HG03039 (cell line): ENCODE measurements around the gene GP1BB.
"Not testable (repeated sequence)": the region's sequence is repeated elsewhere in the genome, so short reads cannot be mapped to it uniquely, and the experiment has no call there.

ENCODE experiments used
- ATAC-seq: cut with Tn5 transposase; IDR thresholded peaks from one replicate; pipeline ENCODE4 v1.9.1; 2021; ENCODE audit warnings: mild to moderate bottlenecking, moderate library complexity; ENCODE audit not compliant: unreplicated experiment

GP1BB gene

GRCh38 chr22:19723232-19723982, at the start of gene GP1BB:
Gene GP1BB (plus strand): TSS chr22:19723539. CDS start chr22:19723570, 31 bp downstream.
- ATAC-seq, result no peak

- ATAC-seq, result no peak
Measured at GRCh38 chr22:19673660-19674059, 49.7 kb upstream of the GP1BB start.

GRCh38 chr22:19674129-19674928, 49.0 kb upstream of the GP1BB start:
- ATAC-seq, result no peak

- ATAC-seq, result no peak
Measured at GRCh38 chr22:19674929-19675253, 48.4 kb upstream of the GP1BB start.

GRCh38 chr22:19675428-19675827, 47.9 kb upstream of the GP1BB start:
- ATAC-seq, result no peak

- ATAC-seq, result not testable (repeated sequence)
Measured at GRCh38 chr22:19676437-19676836, 46.9 kb upstream of the GP1BB start.

- ATAC-seq, result no peak
Measured at GRCh38 chr22:19678949-19679521, 44.3 kb upstream of the GP1BB start.

GRCh38 chr22:19679522-19680101, 43.7 kb upstream of the GP1BB start:
- ATAC-seq, result no peak

GRCh38 chr22:19680287-19680881, 43.0 kb upstream of the GP1BB start:
- ATAC-seq, result no peak

- ATAC-seq, result no peak
Measured at GRCh38 chr22:19680911-19681862, 42.2 kb upstream of the GP1BB start.

- ATAC-seq, result no peak
Measured at GRCh38 chr22:19681863-19682245, 41.5 kb upstream of the GP1BB start.

- ATAC-seq, result no peak
Measured at GRCh38 chr22:19686946-19687345, 36.4 kb upstream of the GP1BB start.

GRCh38 chr22:19687561-19688300, 35.6 kb upstream of the GP1BB start:
- no peak for ATAC-seq

- ATAC-seq, result no peak
Measured at GRCh38 chr22:19688301-19689290, 34.7 kb upstream of the GP1BB start.

GRCh38 chr22:19689408-19689807, 33.9 kb upstream of the GP1BB start:
- ATAC-seq, result no peak

GRCh38 chr22:19691007-19691720, 32.2 kb upstream of the GP1BB start:
- no peak for ATAC-seq

- no peak for ATAC-seq
Measured at GRCh38 chr22:19691721-19692341, 31.5 kb upstream of the GP1BB start.
